HG02938 (cell line): Measurements from ENCODE around the gene VSIG4.
A peak's percentile ranks its signal among the peaks of the same experiment; 100 is the strongest.
"Not testable (repeated sequence)": the region's sequence is repeated elsewhere in the genome, so short reads cannot be mapped to it uniquely, and the experiment has no call there.

Experiments
- ATAC-seq: cut with Tn5 transposase; IDR thresholded peaks from one replicate; pipeline ENCODE4 v1.9.1; 2021; ENCODE audit warnings: mild to moderate bottlenecking, moderate library complexity; ENCODE audit not compliant: unreplicated experiment

The VSIG4 gene, protein sequence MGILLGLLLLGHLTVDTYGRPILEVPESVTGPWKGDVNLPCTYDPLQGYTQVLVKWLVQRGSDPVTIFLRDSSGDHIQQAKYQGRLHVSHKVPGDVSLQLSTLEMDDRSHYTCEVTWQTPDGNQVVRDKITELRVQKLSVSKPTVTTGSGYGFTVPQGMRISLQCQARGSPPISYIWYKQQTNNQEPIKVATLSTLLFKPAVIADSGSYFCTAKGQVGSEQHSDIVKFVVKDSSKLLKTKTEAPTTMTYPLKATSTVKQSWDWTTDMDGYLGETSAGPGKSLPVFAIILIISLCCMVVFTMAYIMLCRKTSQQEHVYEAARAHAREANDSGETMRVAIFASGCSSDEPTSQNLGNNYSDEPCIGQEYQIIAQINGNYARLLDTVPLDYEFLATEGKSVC

DNA sequence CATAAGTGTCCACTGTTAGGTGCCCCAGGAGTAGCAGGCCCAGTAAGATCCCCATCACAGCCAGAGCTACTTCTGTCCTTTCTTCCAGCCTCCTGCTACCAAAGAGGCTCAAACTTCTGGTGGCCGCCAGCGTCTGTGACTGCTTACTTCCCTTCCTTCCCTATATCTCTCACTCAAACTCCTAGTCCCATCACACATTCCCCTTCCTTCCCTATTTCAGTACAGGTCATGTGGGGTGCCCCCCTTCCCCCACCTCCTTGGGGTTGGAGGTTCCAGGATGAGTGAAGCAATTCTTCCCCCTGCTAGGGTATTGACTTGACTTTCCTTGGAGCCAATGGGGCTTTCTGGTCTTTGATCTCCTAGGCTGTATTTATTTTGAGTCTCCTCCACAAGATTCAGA, at the start of gene VSIG4:
TSS of gene VSIG4 (minus strand) at position 137 of the 400 bp plus-strand sequence. CDS start at position 55, 82 bp downstream.
- no peak for ATAC-seq

DNA sequence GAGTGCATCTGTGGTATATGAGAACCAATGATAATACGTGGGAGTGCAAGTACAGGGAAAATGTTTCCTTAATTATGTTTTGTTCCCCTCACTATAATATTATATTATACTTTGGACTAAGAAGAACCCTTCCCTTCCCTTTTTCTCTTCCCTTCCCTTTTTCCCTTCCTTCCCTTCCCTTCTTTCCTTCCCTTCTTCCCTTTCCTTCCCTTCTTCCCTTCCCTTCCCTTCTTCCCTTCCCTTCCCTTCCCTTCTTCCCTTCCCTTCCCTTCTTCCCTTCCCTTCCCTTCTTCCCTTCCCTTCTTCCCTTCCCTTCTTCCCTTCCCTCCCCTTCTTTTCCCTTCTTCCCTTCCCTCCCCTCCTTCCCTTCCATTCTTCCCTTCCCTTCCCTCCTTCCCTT, 36.9 kb upstream of the VSIG4 start:
- no peak for ATAC-seq

DNA sequence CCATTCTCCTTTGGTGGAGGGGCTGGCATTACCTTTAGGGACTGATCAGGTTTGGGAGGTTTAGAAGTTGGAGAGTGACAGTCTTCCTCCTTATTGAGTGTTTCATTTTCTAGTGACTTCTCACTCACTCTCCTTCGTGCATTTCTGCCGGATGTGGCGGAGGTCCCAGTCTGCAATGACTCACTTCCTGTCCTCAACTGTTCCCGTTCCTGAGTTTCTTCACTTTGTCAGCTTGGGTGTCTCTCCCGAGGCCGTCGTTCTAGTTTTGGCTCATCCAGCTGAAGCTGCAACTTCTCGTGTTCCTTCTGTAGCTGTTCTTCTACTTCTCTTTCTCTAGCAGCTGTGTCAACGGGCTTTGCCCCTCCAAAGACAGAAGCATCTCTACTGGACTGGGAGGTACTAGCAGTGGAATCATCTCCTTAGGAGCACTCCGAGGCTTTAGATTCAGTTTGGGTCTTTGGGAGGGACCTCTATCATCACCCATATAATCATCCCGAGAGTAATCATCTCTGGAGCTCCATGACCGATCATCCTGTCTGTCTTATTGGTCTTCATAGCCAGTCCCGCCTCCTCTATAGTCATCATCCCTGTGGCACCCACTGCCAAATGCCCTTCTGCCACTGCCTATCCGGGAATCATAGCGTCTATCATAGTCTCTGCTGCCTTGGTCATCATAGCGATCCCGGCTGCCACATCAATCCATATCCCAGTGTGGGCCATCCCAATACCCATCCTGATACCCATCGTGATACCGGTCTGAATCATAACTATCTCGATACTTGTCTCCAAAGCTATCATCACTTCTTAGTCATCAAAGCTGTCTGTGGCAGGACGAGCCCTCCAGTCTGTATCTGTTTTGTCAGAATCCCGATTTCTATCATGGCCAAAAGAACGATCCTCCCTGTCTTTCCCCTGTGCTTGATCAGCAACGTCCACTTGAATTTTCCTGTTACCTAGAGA, 35.3 kb upstream of the VSIG4 start:
- ATAC-seq, result no peak

DNA sequence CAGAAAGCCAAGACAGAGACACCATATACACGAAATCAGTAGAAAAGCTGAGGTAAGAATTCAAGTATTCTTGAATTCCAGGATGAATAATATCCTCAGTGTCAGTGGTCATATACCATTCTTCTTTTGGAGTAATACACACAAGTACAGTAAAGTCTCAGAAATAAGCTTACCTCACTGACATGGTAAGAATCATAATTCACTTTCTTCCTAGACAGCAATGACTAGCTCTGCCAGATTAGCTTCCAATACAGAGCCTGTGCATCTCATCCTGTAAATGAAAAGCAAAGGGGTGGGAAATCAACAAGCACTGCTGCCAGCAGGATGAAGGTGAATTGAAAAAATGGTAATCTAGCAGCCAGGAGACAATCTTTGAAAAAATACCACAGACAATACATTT, 31.2 kb upstream of the VSIG4 start:
- ATAC-seq, result no peak

DNA sequence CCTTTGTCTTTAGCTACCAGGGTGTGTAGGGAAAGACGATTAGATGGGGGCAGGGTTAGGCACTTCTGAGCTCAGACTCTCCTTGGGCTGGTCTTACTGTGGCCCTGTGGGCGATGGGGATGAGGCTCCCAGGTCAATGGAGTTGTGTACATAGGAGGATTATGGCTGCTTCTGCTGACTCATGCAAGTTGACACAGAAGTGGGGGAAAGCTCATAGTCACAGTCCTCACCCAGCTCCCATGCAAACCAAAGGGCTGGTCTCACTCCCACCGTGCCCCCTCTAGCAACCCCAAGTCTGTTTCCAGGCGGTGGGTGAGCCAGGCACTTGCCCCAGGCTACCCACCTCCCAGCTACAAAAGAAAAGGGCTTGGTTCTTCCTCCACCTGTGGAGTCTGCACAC, 24.4 kb upstream of the VSIG4 start:
- ATAC-seq, result no peak

DNA sequence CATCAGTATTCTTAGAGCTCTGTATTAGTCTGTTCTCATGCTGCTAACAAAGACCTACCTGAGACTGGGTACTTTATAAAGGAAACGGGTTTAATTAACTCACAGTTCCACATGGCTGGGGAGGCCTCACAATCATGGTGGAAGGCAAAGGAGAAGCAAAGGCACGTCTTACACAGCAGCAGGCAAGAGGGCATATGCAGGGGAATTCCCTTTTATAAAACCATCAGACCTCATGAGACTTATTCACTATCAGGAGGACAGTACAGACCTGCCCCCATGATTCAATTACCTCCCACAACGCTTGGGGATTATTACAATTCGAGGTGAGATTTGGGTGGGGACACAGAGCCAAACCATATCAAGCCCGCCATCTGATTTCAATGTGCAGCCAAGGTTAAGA, 17.1 kb upstream of the VSIG4 start:
- not testable (repeated sequence) for ATAC-seq

DNA sequence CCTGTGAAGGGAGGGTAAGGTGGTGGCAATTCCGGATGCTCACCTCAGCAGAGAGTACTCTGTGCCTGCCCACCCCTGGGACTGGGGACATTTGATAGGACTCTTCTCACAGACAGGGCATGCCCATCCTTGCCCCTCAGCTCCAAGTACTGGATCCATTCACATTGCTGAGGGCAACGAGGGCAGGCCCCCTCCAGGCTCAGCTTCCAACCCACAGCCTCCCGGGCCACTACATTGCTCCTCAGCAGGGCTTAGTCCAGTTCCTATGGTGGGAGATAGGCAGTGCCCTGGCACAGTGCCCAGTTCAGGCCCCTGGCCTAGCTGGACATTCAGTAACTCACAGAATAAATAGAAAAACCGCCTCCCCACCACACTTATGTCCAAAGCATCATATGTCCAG, 15.1 kb upstream of the VSIG4 start:
- ATAC-seq, result no peak

DNA sequence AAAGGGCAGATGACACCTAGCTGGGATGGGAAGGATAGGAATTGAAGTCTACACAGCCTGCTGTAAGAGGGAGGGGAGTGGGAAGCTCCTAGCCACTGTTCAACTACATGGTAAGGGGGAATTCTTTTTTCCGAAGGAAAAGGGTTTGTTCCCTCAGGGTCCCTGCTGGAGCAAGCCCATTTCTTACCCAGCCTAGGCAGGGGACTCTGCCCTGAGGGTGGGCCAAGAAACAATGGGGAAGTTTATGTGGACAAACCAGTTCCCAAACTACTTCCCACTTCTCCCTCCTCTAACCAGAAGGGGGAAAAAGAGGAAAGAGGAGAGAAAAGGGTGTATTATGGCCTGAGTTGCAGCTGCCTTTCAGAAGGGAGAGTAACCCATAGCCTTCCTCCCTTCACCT, 13.5 kb upstream of the VSIG4 start:
- ATAC-seq, result no peak

DNA sequence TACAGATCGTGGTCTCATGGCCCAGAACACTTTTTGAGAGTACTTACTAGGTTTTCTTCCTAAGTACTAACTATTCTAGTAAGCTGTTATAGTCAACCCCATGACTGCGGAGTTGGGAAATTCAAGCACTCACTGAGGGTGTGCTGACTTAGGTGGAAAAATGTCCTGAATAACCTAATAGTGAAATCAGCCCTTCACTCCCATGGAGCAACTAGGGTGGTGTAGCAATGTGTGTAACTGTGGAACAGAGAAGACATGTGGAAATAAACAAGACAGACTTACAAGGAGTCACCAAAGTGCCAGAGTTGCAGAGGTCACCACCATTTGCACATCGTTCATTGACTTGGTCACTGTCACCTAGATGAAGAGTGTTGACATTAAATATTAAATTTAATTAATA, 12.1 kb upstream of the VSIG4 start:
- no peak for ATAC-seq

DNA sequence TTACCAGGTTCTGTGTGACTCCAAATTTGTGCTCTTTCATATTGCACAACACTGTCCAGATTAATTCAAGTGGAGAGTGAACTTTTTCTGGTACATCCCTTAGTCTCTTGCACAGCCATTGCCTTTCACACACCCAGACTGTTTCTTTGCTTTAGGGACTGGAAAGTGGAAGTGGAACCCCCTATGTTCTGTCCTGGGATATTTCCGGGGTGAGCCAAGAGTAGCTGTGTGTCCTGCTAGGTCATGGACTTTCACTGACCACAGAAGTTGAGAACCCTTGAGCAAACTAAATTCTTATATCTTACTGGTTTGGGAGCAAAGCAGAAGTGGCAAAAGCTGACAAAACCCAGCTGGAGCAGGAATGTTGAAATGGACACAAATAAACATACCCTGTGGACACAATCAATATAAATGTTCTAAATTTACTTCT, 10.3 kb upstream of the VSIG4 start:
- ATAC-seq, result no peak

DNA sequence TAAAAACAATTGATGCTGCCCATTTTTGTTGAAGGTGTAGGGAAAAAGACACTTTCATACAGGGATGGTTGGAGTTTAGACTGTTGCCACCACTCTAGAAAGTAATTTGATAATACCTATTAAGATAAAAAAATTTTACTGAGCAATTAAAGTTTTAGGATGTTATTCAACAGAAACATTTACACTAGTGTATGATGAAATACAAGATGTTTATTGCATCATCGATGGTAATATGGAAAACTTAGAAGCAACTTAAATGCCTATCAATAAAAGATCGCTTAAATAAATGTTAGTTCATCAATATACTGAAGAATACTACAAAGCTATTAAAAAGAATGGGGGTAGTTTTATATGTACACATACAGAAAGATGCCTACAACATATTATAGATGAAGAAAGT, 9.2 kb upstream of the VSIG4 start:
- no peak for ATAC-seq

DNA sequence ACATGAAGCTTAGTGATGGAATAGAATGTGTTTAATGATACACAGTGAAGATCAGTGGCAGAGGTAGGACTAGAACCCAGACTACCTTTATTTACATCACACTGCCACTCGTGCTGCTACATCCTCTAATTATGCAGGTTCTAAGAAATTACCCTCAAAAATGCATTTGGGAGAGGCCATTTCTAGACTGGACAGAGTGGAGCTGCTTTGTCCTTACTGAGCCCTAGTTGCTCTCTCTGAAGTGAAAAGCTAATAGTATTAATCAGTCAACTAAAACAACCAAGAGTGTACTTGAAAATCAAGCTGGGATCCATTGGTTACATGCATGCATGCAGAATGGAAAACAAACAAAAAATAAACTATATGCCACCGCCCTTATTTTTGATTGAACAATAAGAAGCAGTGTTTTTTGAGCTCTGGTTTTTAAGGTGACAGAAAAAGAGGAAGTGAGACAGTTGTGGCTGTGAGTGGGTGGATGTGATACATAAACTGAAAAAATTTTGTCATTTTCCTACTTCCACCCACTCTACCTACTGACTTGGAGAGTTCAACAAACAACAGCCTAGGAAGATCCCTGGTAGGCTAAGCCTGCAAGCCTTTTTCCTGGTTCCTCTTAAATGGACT, 6.8 kb upstream of the VSIG4 start:
- peak; percentile 63 for ATAC-seq

DNA sequence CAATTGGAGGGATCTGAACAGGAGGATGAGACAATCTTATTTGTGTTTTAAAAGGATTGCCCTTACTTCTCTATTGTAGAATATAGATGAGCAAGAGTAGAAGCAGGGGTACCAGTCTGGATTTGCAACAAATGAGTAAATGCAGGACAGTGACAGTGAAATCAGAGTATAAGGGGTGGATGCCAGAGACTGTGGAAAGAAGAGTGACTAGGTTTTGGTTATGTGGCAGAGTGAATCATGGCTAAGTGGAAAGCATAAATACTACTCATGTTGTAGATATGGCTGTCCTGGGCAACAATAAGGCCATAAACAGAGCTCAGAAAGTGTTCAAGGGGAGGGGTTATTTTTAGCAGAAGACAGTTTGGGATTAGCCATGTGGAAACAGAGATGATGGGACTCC, 6.0 kb upstream of the VSIG4 start:
- no peak for ATAC-seq

DNA sequence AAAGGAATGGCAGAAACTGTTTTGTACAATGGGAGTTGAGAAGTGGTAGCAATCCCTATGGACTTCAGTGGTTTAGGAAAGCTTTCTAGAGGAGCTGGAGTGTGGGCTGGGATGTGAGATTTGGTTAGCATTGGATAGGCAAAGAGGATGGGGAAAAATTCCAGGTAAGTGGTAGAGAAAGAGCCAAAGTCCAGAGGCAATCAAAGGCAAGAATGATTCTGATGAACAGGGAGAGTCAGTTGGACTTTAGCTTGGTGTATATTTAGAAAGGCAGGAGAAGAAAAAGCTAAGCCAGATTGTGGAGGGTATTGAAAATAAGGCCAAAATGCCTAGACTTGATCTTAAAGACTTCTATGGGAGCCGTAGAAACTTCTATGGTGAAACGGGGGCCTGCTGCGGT, 3.7 kb upstream of the VSIG4 start:
- no peak for ATAC-seq

DNA sequence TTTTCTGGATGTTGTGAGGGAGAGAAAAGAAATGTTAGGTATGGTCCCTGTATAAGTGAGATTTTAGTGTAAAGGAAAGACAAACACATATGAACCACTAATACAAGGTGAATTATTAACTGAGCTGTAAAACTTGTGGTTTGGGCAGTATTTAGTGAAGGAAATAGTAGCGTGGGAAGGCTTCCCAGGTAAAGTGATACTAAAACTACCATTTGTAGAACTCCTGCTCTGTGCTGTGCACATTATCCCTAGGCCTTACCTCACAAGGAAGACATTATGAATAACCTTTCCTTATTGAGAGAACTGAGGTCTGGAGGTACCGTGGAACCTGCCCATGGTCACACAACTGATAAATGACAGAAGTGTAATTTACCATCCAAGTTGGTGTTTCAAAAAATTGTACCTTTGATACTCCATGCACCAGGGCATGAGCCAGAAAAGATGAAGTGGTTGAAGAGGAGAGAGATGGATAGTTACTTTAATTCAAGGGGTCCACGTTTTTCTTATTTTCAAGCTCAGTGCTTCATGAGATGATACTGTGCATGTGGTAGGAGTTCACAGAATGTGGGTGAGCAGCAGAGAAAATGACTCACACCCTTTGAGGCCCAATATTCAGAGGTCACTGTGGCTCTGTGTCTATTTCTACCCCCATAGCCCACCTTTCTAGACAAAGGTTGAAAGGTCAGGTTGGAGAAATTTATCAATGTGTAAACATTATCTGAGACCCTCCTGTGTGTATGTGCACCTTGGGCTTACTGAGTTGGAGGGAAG, 2.6 kb upstream of the VSIG4 start:
- ATAC-seq, result peak; percentile 49

DNA sequence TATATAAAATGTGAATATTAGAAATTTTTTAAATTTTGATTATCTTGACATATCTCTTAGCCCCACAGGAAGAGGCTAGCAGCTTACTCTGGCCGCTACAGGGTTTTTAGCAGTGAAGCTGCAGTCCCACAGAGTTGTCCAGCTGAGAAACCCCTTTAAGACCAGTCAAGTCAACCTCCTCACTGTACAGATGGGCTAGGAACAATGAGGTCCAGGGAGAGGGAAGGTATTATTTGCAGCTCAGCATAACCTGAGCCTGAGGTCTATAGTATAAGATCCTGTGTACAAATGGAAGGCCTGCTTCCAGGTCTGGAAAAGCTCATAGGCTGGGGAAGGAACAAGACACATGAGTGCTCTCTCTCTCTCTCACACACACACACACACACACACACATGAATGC, 1.8 kb downstream of the VSIG4 start:
- ATAC-seq, result no peak

DNA sequence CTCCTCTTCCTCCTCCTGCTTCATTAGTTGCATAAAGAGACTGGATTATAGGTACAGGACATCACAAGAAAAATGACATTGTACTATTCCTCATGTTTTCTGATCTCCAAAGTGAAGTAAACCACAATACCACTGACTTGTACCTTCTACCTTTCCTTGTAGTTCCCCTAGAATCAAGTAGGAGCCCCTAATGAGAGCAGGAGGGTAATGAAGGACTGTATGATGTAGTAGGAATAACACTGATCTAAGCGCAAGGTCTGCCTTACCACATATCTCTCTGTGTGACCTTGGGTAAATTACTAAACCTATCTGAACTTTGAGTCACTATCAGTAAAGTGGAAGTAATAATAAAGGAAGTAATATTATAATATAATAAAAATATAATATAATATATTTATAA, 3.6 kb downstream of the VSIG4 start:
- no peak for ATAC-seq

DNA sequence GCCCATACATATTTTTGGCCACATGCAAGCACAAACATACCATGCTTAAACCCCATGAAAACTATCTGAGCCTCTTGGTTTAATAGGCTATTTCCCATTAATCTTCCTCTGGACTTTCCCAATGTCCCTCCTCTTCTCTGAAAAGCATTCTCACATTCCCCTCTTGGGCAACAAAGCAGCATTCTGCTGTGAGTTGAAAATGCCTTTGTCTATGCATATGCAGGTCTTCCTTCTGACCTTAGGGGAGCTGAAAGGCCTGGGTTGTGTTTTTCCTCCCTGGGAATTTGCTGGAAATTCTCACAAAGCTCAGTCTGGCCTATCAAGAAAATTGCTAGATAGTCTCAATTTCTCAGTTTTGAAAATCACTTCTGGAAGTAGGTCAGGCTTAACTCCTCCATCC, 4.2 kb downstream of the VSIG4 start:
- ATAC-seq, result no peak

DNA sequence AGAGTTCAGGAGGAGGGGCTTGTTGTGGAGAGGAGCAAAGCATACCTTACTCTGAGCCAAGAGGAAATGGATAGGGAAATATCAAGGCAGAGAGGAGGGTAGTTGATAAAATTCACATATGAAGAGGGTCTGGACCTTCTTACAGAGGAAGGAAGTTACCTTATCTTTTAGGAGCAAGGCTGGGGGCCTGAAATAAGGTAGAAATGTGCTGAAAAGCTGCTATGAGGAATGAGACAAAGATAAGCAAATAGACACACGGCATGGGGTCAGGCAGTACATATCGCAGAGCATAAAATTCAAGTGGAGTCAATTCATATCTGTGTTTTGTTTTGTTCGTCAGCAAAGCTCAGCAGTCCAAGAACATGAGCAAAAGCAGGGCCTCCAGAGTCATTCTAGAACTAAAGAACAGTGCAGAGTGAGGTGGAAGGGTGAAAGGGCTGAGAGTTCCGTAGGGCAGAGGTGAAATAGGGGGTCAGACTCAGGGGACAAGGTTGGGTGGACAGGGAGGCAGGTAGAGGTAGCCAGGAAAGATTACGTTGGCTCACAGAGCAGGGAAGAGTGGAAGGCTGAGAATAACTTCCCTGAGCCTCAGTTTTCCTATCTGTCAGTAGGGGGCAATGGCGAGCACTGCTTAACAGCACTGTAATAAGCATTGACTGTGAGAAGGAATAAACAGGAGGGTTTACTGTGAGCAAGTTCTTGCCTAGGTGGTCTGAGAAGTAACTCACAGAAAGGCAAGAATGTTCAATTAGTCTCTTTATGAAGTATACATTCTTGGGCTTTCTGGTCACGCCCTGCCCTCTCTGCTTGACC, 9.2 kb downstream of the VSIG4 start:
- ATAC-seq, result no peak

DNA sequence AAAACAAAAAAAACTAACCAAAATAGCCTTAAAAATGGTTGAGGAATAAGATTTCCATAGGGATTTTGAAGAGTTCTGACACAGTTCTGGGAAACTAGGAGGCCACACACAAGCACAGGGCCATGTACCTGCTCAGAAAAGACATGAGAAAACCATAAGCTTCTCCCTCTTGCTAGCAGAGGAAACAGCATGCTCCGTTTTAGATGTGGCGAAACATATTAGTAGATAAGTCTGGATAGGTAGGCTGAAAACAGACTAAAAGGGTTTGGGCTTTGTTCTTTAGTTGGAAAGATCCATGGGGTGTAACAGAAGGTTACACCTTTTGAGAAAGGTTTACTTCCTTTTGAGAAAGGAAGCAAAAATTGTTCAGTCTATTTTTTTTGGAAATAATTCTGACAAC, 10.9 kb downstream of the VSIG4 start:
- no peak for ATAC-seq
